Panc1 (cell line): ENCODE data around the gene GAGE12G. TPM values are rescaled to one million over a fixed set of nuclear protein-coding genes. Genes with fewer than 3 reads are reported as not detected.
"Not testable (repeated sequence)": the region's sequence is repeated elsewhere in the genome, so short reads cannot be mapped to it uniquely, and the experiment has no call there.

Source experiments
- ATAC-seq: fragments of 200-7000 bp; cut with Tn5 transposase; 2 replicates; pipeline ENCODE4 v1.9.1; 2020; ENCODE audit warnings: mild to moderate bottlenecking, moderate library complexity
- BruUV-seq: library from RNA; stranded (reverse); fragments of 400-500 nt; replicated peaks from 2 replicates; lab custom pipeline; 2021; lab: Mats Ljungman, UMichigan
- CTCF ChIA-PET: fragments of 300-600 bp; sonication (Branson Sonifier 250); formaldehyde crosslinking; loops from one replicate; lab custom pipeline; 2022; ENCODE audit warnings: antibody characterized with exemption; lab: Charles Lee
- POLR2A ChIA-PET: fragments of 300-600 bp; sonication (Branson Sonifier 250); formaldehyde crosslinking; loops from one replicate; lab custom pipeline; 2022; ENCODE audit warnings: antibody characterized with exemption; lab: Charles Lee
- DNase-seq: peaks from one replicate; pipeline ENCODE4 v3.0.0-alpha.2; 2010; ENCODE audit warnings: low read depth, low spot score
- H3K27ac ChIP-seq: 2 replicates; pipeline ENCODE4 v1.5.1; 2011; ENCODE audit warnings: mild to moderate bottlenecking, low read length, inconsistent platforms
- H3K27me3 ChIP-seq: fragments of 200-500 bp; sonication (Bioruptor generic); 2 replicates; pipeline ENCODE4 v1.6.0; 2014; ENCODE audit warnings: low read length, inconsistent platforms; ENCODE audit not compliant: control insufficient read depth, insufficient read depth
- H3K36me3 ChIP-seq: fragments of 200-500 bp; sonication (Bioruptor generic); 2 replicates; pipeline ENCODE4 v1.5.1; 2014; ENCODE audit warnings: inconsistent platforms, mild to moderate bottlenecking, low read length, moderate library complexity; ENCODE audit not compliant: control insufficient read depth, insufficient read depth
- H3K4me1 ChIP-seq: 2 replicates; pipeline ENCODE4 v1.5.1; 2011; ENCODE audit warnings: inconsistent platforms, mild to moderate bottlenecking, low read length, moderate library complexity; ENCODE audit not compliant: control insufficient read depth, insufficient read depth
- H3K4me3 ChIP-seq, 2 experiments: 2 replicates each; pipeline ENCODE4 v1.5.1; 2011 to 2012; ENCODE audit warnings: low read depth in 2 of 2, low read length in 2 of 2, mild to moderate bottlenecking in 2 of 2, inconsistent platforms in 1 of 2, moderate library complexity in 1 of 2
- H3K9me3 ChIP-seq: fragments of 200-500 bp; sonication (Bioruptor generic); 2 replicates; pipeline ENCODE4 v1.5.1; 2014; ENCODE audit warnings: low read depth, mild to moderate bottlenecking, inconsistent platforms, low read length, moderate library complexity; ENCODE audit not compliant: control insufficient read depth, insufficient read depth
- in situ Hi-C: cut with HindIII; loops from 2 replicates; pipeline ENCODE4 v1.10.0; 2016; ENCODE audit warnings: low sequenced_read_pairs, low pct_unique_long_range_greater_than_20kb
- intact Hi-C: fragments of 100-400 bp; cut with micrococcal nuclease; formaldehyde crosslinking; loops from one replicate; pipeline ENCODE4 v1.10.0; 2022; ENCODE audit not compliant: unreplicated experiment
- total RNA-seq: library from RNA; stranded (reverse); gene quantifications from one replicate; pipeline ENCODE4 v1.2.1, GENCODE V29; 2021; ENCODE audit not compliant: unreplicated experiment

The GAGE12G gene
- total RNA-seq, 1 experiment from 2014 or later = 0.49 TPM

DNA sequence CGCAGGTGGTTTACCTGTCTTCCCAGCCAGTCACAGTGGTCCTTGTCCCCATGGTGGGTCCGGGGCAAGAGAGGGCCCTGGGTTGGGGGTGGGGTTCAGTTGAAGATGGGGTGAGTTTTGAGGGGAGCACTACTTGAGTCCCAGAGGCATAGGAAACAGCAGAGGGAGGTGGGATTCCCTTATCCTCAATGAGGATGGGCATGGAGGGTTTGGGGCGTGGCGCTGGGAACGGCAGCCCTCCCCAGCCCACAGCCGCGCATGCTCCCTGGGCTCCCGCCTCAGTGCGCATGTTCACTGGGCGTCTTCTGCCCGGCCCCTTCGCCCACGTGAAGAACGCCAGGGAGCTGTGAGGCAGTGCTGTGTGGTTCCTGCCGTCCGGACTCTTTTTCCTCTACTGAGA is 9.4 kb downstream of the GAGE12G start, which contains the start of gene GAGE12H:
Gene GAGE12H, plus strand, starts transcription at position 301 of the 400 bp plus-strand sequence. CDS start 1,155 bp downstream, outside the sequence.
- H3K9me3 ChIP-seq, H3K27me3 ChIP-seq, H3K4me1 ChIP-seq, intact Hi-C loops, H3K27ac ChIP-seq, POLR2A ChIA-PET, ATAC-seq, BruUV-seq, CTCF ChIA-PET, in situ Hi-C loops, DNase-seq, H3K36me3 ChIP-seq, H3K4me3 ChIP-seq: not testable (repeated sequence)

DNA sequence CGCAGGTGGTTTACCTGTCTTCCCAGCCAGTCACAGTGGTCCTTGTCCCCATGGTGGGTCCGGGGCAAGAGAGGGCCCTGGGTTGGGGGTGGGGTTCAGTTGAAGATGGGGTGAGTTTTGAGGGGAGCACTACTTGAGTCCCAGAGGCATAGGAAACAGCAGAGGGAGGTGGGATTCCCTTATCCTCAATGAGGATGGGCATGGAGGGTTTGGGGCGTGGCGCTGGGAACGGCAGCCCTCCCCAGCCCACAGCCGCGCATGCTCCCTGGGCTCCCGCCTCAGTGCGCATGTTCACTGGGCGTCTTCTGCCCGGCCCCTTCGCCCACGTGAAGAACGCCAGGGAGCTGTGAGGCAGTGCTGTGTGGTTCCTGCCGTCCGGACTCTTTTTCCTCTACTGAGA is 19.0 kb downstream of the GAGE12G start, which contains the start of gene GAGE2A:
Gene GAGE2A, plus strand, starts transcription at position 301 of the 400 bp plus-strand sequence. CDS start 1,155 bp downstream, outside the sequence.
- H3K4me1 ChIP-seq, H3K9me3 ChIP-seq, H3K27ac ChIP-seq, H3K4me3 ChIP-seq, intact Hi-C loops, BruUV-seq, DNase-seq, ATAC-seq, CTCF ChIA-PET, POLR2A ChIA-PET, in situ Hi-C loops, H3K36me3 ChIP-seq, H3K27me3 ChIP-seq: not testable (repeated sequence)

DNA sequence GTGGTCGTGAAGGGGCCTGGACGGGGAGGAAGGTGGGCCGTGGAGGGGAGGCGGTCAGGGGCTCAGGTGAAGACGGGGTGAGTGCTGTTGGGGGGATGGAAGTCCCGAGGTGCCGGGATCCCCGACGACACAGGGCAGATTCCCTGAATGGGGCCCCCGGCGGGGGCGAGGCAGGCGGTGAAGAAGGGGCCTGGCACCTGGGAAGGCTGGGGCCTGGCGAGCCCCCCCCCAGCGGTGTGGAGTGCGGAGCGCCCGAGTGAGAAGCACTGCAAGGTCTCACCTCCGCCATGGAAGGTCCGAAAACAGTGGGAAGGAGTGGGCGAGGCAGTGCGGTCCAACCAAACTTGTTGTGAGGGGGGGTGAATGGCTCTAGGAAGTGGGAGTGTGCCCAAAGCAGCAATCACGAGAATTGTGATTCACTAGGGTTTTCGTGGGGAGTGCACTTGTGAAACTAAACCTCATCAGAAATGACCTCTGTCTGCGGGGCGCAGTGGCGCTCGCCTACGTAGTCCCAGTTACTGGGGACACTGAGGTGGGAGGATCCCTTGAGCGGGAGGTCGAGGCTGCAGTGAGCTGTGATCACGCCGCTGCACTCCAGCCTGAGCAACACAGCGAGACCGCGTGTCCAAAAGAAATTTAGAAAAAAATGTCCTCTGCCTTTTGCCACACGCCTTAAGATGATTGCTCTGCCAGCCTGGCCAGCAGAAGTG is 19.7 kb downstream of the GAGE12G start:
- H3K36me3 ChIP-seq, H3K4me1 ChIP-seq, in situ Hi-C loops, BruUV-seq, intact Hi-C loops, ATAC-seq, DNase-seq, H3K9me3 ChIP-seq, H3K4me3 ChIP-seq, POLR2A ChIA-PET, H3K27ac ChIP-seq, H3K27me3 ChIP-seq, CTCF ChIA-PET: not testable (repeated sequence)

DNA sequence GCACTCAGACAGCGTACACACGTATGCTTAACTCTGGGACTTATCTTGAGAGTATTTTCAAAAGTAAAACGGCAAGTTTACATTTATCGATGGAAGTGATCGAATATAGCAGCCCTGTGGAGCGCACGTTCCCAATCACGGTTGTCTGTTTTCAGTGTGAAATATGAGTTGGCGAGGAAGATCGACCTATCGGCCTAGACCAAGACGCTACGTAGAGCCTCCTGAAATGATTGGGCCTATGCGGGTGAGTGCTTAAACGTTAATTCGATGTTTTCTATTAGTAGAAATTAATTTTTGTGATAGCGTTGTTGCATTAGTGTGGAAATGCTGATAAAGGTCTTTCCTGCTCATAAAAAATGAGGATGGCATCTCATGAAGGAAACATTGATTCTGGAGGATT is 20.3 kb downstream of the GAGE12G start:
- POLR2A ChIA-PET, H3K4me3 ChIP-seq, H3K9me3 ChIP-seq, in situ Hi-C loops, BruUV-seq, H3K36me3 ChIP-seq, H3K4me1 ChIP-seq, ATAC-seq, H3K27me3 ChIP-seq, CTCF ChIA-PET, DNase-seq, intact Hi-C loops, H3K27ac ChIP-seq: not testable (repeated sequence)

DNA sequence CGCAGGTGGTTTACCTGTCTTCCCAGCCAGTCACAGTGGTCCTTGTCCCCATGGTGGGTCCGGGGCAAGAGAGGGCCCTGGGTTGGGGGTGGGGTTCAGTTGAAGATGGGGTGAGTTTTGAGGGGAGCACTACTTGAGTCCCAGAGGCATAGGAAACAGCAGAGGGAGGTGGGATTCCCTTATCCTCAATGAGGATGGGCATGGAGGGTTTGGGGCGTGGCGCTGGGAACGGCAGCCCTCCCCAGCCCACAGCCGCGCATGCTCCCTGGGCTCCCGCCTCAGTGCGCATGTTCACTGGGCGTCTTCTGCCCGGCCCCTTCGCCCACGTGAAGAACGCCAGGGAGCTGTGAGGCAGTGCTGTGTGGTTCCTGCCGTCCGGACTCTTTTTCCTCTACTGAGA is 28.5 kb downstream of the GAGE12G start, which contains the start of gene GAGE1:
Gene GAGE1, plus strand, starts transcription at position 301 of the 400 bp plus-strand sequence. CDS start 1,155 bp downstream, outside the sequence.
- H3K36me3 ChIP-seq, CTCF ChIA-PET, H3K4me3 ChIP-seq, ATAC-seq, H3K4me1 ChIP-seq, DNase-seq, POLR2A ChIA-PET, H3K27ac ChIP-seq, H3K9me3 ChIP-seq, BruUV-seq, in situ Hi-C loops, intact Hi-C loops, H3K27me3 ChIP-seq: not testable (repeated sequence)
